ENCODE results near the gene ATF3.
A peak's percentile ranks its signal among the peaks of the same experiment; 100 is the strongest.

The ATF3 gene

GRCh38 chr1:212608392-212608958 lies at the start of gene ATF3:
Gene ATF3 (plus strand): TSS chr1:212608761. CDS start chr1:212615022, 6,261 bp downstream.
- peak within 1 kb of the TSS; percentile 98 for H3K9ac ChIP-seq (ENCODE audit: low read length)
- peaks cover 38% of the 10 kb centered on the region for H3K4me1 ChIP-seq (ENCODE audit: control insufficient read depth, insufficient read depth, low read length)
- no peaks in the 10 kb centered on the region for H3K9me3 ChIP-seq (ENCODE audit: control insufficient read depth, low read length)
- H3K36me3 ChIP-seq (ENCODE audit: control insufficient read depth, insufficient read depth, low read length): no peaks in the 10 kb centered on the region
- peaks cover 18% of the 10 kb centered on the region for H3K27me3 ChIP-seq (ENCODE audit: control insufficient read depth, insufficient read depth, low read length)
- H3K4me3 ChIP-seq (ENCODE audit: low read length): peak within 1 kb of the TSS; percentile 83

- Histone ChIP-seq H3K9me3 (ENCODE audit: control insufficient read depth, low read length) (no peaks in the 10 kb centered on the region), H3K9ac (ENCODE audit: low read length) (no peak overlapping the region), H3K4me1 (ENCODE audit: control insufficient read depth, insufficient read depth, low read length) (peaks cover 11% of the 10 kb centered on the region), H3K4me3 (ENCODE audit: low read length) (no peak overlapping the region), H3K36me3 (ENCODE audit: control insufficient read depth, insufficient read depth, low read length) (no peaks in the 10 kb centered on the region), H3K27me3 (ENCODE audit: control insufficient read depth, insufficient read depth, low read length) (no peaks in the 10 kb centered on the region)
These were observed 48.6 kb upstream of the ATF3 start for GRCh38 chr1:212559929-212560328.

GRCh38 chr1:212560933-212561460 lies 47.6 kb upstream of the ATF3 start:
- H3K9me3 ChIP-seq (ENCODE audit: control insufficient read depth, low read length): no peaks in the 10 kb centered on the region
- no peaks in the 10 kb centered on the region for H3K27me3 ChIP-seq (ENCODE audit: control insufficient read depth, insufficient read depth, low read length)
- H3K36me3 ChIP-seq (ENCODE audit: control insufficient read depth, insufficient read depth, low read length): no peaks in the 10 kb centered on the region
- H3K4me1 ChIP-seq (ENCODE audit: control insufficient read depth, insufficient read depth, low read length): peaks cover 11% of the 10 kb centered on the region
- H3K4me3 ChIP-seq (ENCODE audit: low read length): no peak overlapping the region
- no peak overlapping the region for H3K9ac ChIP-seq (ENCODE audit: low read length)

GRCh38 chr1:212561501-212561931 lies 47.0 kb upstream of the ATF3 start:
- Histone ChIP-seq H3K27me3 (ENCODE audit: control insufficient read depth, insufficient read depth, low read length) (no peaks in the 10 kb centered on the region), H3K4me3 (ENCODE audit: low read length) (no peak overlapping the region), H3K9ac (ENCODE audit: low read length) (no peak overlapping the region), H3K4me1 (ENCODE audit: control insufficient read depth, insufficient read depth, low read length) (peaks cover 15% of the 10 kb centered on the region), H3K36me3 (ENCODE audit: control insufficient read depth, insufficient read depth, low read length) (no peaks in the 10 kb centered on the region), H3K9me3 (ENCODE audit: control insufficient read depth, low read length) (no peaks in the 10 kb centered on the region)

- H3K27me3 ChIP-seq (ENCODE audit: control insufficient read depth, insufficient read depth, low read length): no peaks in the 10 kb centered on the region
- peaks cover 23% of the 10 kb centered on the region for H3K4me1 ChIP-seq (ENCODE audit: control insufficient read depth, insufficient read depth, low read length)
- no peaks in the 10 kb centered on the region for H3K36me3 ChIP-seq (ENCODE audit: control insufficient read depth, insufficient read depth, low read length)
- no peak overlapping the region for H3K9ac ChIP-seq (ENCODE audit: low read length)
- H3K4me3 ChIP-seq (ENCODE audit: low read length): no peak overlapping the region
- no peaks in the 10 kb centered on the region for H3K9me3 ChIP-seq (ENCODE audit: control insufficient read depth, low read length)
These were observed 45.8 kb upstream of the ATF3 start for GRCh38 chr1:212562771-212563170.

- no peaks in the 10 kb centered on the region for H3K27me3 ChIP-seq (ENCODE audit: control insufficient read depth, insufficient read depth, low read length)
- no peak overlapping the region for H3K9ac ChIP-seq (ENCODE audit: low read length)
- peaks cover 13% of the 10 kb centered on the region for H3K4me1 ChIP-seq (ENCODE audit: control insufficient read depth, insufficient read depth, low read length)
- H3K9me3 ChIP-seq (ENCODE audit: control insufficient read depth, low read length): no peaks in the 10 kb centered on the region
- H3K4me3 ChIP-seq (ENCODE audit: low read length): no peak overlapping the region
- no peaks in the 10 kb centered on the region for H3K36me3 ChIP-seq (ENCODE audit: control insufficient read depth, insufficient read depth, low read length)
These were observed 43.5 kb upstream of the ATF3 start for GRCh38 chr1:212565079-212565478.

- Histone ChIP-seq H3K4me1 (ENCODE audit: control insufficient read depth, insufficient read depth, low read length) (peaks cover 13% of the 10 kb centered on the region), H3K9me3 (ENCODE audit: control insufficient read depth, low read length) (no peaks in the 10 kb centered on the region), H3K4me3 (ENCODE audit: low read length) (no peak overlapping the region), H3K9ac (ENCODE audit: low read length) (no peak overlapping the region), H3K36me3 (ENCODE audit: control insufficient read depth, insufficient read depth, low read length) (no peaks in the 10 kb centered on the region), H3K27me3 (ENCODE audit: control insufficient read depth, insufficient read depth, low read length) (no peaks in the 10 kb centered on the region)
These were observed 42.8 kb upstream of the ATF3 start for GRCh38 chr1:212565571-212566305.

GRCh38 chr1:212566522-212567479 lies 41.8 kb upstream of the ATF3 start:
- peak overlapping the region; percentile 75 for H3K9ac ChIP-seq (ENCODE audit: low read length)
- no peaks in the 10 kb centered on the region for H3K27me3 ChIP-seq (ENCODE audit: control insufficient read depth, insufficient read depth, low read length)
- H3K4me1 ChIP-seq (ENCODE audit: control insufficient read depth, insufficient read depth, low read length): peaks cover 13% of the 10 kb centered on the region
- no peaks in the 10 kb centered on the region for H3K9me3 ChIP-seq (ENCODE audit: control insufficient read depth, low read length)
- peak overlapping the region; percentile 38 for H3K4me3 ChIP-seq (ENCODE audit: low read length)
- no peaks in the 10 kb centered on the region for H3K36me3 ChIP-seq (ENCODE audit: control insufficient read depth, insufficient read depth, low read length)

GRCh38 chr1:212567638-212568037 lies 40.9 kb upstream of the ATF3 start:
- no peaks in the 10 kb centered on the region for H3K9me3 ChIP-seq (ENCODE audit: control insufficient read depth, low read length)
- peak overlapping the region; percentile 75 for H3K9ac ChIP-seq (ENCODE audit: low read length)
- no peak overlapping the region for H3K4me3 ChIP-seq (ENCODE audit: low read length)
- H3K4me1 ChIP-seq (ENCODE audit: control insufficient read depth, insufficient read depth, low read length): peaks cover 13% of the 10 kb centered on the region
- no peaks in the 10 kb centered on the region for H3K36me3 ChIP-seq (ENCODE audit: control insufficient read depth, insufficient read depth, low read length)
- no peaks in the 10 kb centered on the region for H3K27me3 ChIP-seq (ENCODE audit: control insufficient read depth, insufficient read depth, low read length)

- Histone ChIP-seq H3K4me3 (ENCODE audit: low read length) (no peak overlapping the region), H3K4me1 (ENCODE audit: control insufficient read depth, insufficient read depth, low read length) (peaks cover 13% of the 10 kb centered on the region), H3K9ac (ENCODE audit: low read length) (no peak overlapping the region), H3K36me3 (ENCODE audit: control insufficient read depth, insufficient read depth, low read length) (no peaks in the 10 kb centered on the region), H3K27me3 (ENCODE audit: control insufficient read depth, insufficient read depth, low read length) (no peaks in the 10 kb centered on the region), H3K9me3 (ENCODE audit: control insufficient read depth, low read length) (no peaks in the 10 kb centered on the region)
These were observed 39.5 kb upstream of the ATF3 start for GRCh38 chr1:212568978-212569537.

GRCh38 chr1:212574732-212575131 lies 33.8 kb upstream of the ATF3 start:
- H3K9ac ChIP-seq (ENCODE audit: low read length): no peak overlapping the region
- H3K9me3 ChIP-seq (ENCODE audit: control insufficient read depth, low read length): no peaks in the 10 kb centered on the region
- H3K4me3 ChIP-seq (ENCODE audit: low read length): no peak overlapping the region
- H3K27me3 ChIP-seq (ENCODE audit: control insufficient read depth, insufficient read depth, low read length): no peaks in the 10 kb centered on the region
- H3K4me1 ChIP-seq (ENCODE audit: control insufficient read depth, insufficient read depth, low read length): no peaks in the 10 kb centered on the region
- no peaks in the 10 kb centered on the region for H3K36me3 ChIP-seq (ENCODE audit: control insufficient read depth, insufficient read depth, low read length)

Measured in mucosa of stomach (tissue), 1 donor.